Esophagus muscularis mucosa (tissue), 4 donors: ENCODE measurements around the gene ZNF138.

Experiments
- EP300 ChIP-seq: sonication (generic); formaldehyde crosslinking; IDR thresholded peaks from one replicate; pipeline ENCODE4 v1.6.1; 2017; ENCODE audit warnings: antibody characterized with exemption
- POLR2A ChIP-seq: fragments of 450-650 bp; IDR thresholded peaks from one replicate; pipeline ENCODE4 v1.6.1; 2017; ENCODE audit warnings: antibody characterized with exemption, moderate library complexity, mild to moderate bottlenecking, low read depth
- POLR2AphosphoS5 ChIP-seq, 2 donors: sonication (generic); formaldehyde crosslinking; IDR thresholded peaks; one replicate each; pipeline ENCODE4 v1.6.1; 2017; ENCODE audit warnings: antibody characterized with exemption in 2 of 2
- TF ChIP-seq, protein P1 (sequence below), 3 experiments: fragments of 200-600 bp in 2 of 3; fragments of 450-650 bp in 1 of 3; sonication (generic) in 2 of 3; IDR thresholded peaks; one replicate each; pipeline ENCODE4 v1.5.1; 2017 to 2019; ENCODE audit warnings: antibody characterized with exemption in 3 of 3, mild to moderate bottlenecking in 2 of 3, moderate library complexity in 1 of 3

DNA sequence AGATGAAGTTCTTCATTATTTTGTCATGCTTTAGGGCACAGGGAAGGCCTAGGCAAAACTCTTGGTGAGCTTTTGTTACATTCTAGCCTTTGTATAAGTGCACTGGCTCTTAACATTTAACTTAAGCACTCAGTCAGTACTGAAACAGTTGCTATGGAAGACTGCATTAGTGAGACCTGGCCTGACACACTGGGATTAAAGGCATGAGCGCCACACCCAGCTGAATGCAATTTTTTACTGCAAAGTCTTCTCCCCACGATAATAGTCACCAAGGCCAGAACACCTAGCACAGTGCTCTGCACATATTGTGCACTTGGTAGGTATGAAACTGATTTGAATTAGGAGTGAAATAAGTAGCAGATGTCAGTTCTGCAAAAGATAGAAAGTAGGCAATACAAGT, 41.2 kb upstream of the ZNF138 start:
- TF ChIP-seq POLR2A (no peak), POLR2AphosphoS5 (IDR thresholded peaks at IDR 0.05) (no peak), EP300 (no peak)
- TF ChIP-seq, protein P1, sequence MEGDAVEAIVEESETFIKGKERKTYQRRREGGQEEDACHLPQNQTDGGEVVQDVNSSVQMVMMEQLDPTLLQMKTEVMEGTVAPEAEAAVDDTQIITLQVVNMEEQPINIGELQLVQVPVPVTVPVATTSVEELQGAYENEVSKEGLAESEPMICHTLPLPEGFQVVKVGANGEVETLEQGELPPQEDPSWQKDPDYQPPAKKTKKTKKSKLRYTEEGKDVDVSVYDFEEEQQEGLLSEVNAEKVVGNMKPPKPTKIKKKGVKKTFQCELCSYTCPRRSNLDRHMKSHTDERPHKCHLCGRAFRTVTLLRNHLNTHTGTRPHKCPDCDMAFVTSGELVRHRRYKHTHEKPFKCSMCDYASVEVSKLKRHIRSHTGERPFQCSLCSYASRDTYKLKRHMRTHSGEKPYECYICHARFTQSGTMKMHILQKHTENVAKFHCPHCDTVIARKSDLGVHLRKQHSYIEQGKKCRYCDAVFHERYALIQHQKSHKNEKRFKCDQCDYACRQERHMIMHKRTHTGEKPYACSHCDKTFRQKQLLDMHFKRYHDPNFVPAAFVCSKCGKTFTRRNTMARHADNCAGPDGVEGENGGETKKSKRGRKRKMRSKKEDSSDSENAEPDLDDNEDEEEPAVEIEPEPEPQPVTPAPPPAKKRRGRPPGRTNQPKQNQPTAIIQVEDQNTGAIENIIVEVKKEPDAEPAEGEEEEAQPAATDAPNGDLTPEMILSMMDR (IDR thresholded peaks at IDR 0.05): no peak
